Neural progenitor cell (in vitro differentiated cells): ENCODE data around the gene SARDH.

Experiments
- CTCF ChIP-seq: fragments of 200-600 bp; sonication (generic); IDR thresholded peaks from 2 replicates; pipeline ENCODE4 v1.5.1; 2017; ENCODE audit warnings: antibody characterized with exemption, mild to moderate bottlenecking
- EZH2 ChIP-seq: fragments of 200-600 bp; sonication (generic); IDR thresholded peaks from 2 replicates; pipeline ENCODE4 v1.6.1; 2017; ENCODE audit warnings: antibody characterized with exemption, mild to moderate bottlenecking, moderate library complexity

- TF ChIP-seq CTCF (no peak), EZH2 (no peak)
Measured at GRCh38 chr9:133673258-133673655, 64.9 kb downstream of the SARDH start.
